Measurements from ENCODE around the gene ZIC2.

DNA sequence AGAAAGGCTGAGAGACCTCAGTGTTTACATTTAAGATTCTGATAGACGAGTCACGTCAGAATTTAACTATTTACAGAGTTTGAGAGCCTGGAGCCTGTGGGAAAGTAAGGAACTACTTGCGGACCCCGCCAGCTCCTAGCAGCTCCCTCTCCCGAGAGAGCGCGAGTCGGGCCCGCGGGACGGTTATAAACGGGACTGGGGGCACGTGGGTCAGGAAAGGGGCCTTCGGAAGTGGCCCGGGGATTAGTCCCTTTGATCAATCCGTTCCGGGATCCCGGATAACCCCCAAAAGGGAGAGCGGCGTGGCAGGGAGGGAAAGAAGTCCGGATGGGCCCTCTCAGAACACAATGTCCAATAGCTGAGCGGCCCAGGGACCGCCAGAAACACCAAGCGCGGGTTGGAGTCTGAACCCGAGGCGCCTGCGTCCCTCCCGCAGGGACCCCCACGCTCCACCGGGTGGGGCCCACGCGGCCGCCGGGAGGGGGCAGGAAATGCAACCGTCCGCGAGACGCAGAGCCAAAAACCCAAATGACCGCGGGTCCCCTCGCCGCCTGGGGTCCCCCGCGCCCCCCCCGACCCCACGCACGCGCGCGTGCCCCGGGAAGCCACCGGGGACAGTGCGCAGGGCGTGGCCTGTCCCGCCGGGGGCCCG, 13.6 kb upstream of the ZIC2 start:
- TF ChIP-seq CTCF (conservative IDR thresholded peaks at IDR 0.05 in 1 of 2, IDR thresholded peaks at IDR 0.05 in 1 of 2; ENCODE audit: low read depth in 1 of 2, low read length in 2 of 2) (no peak), EZH2 (IDR thresholded peaks at IDR 0.05; ENCODE audit: low read length, missing control alignments) (peak; percentile 25)

Data from fibroblast of lung (primary cell).